ENCODE measurements around the gene CTTNBP2. TPM values are rescaled to one million over a fixed set of nuclear protein-coding genes. Genes with fewer than 3 reads are reported as not detected.

Gene CTTNBP2
- total RNA-seq, 1 experiment from 2014 or later: not detected

- Histone ChIP-seq H3K4me1 (replicated peaks) (no peaks in the 10 kb centered on the region), H3K36me3 (no peaks in the 10 kb centered on the region), H3K27me3 (replicated peaks) (0 out of 2 replicates have a peak, but pooled peaks cover 7% of the 10 kb centered on the region), H3K9me3 (replicated peaks) (no peaks in the 10 kb centered on the region), H3K27ac (no peak overlapping the region), H3K4me3 (no peak overlapping the region)
- DNase-seq (ENCODE audit: low read depth in 1 of 2, low spot score in 2 of 2): no peak
Observed at GRCh38 chr7:117857718-117858117, 15.5 kb downstream of the CTTNBP2 start.

- Histone ChIP-seq H3K9me3 (replicated peaks) (no peaks in the 10 kb centered on the region), H3K27ac (no peak overlapping the region)
Observed at GRCh38 chr7:117856196-117856595, 17.0 kb downstream of the CTTNBP2 start.

GRCh38 chr7:117854186-117854585, 19.1 kb downstream of the CTTNBP2 start:
- Histone ChIP-seq H3K36me3 (no peaks in the 10 kb centered on the region), H3K27ac (no peak overlapping the region), H3K4me3 (no peak overlapping the region), H3K9me3 (replicated peaks) (no peaks in the 10 kb centered on the region), H3K27me3 (replicated peaks) (peaks cover 10% of the 10 kb centered on the region; the same call in 1 of the 2 replicates), H3K4me1 (replicated peaks) (no peaks in the 10 kb centered on the region)
- no peak for DNase-seq (ENCODE audit: low read depth in 1 of 2, low spot score in 2 of 2)

More at GRCh38 chr7:117856196-117856595, 17.0 kb downstream of the CTTNBP2 start:
- no peaks in the 10 kb centered on the region for H3K36me3 ChIP-seq
- H3K4me1 ChIP-seq (replicated peaks): no peaks in the 10 kb centered on the region
- H3K27me3 ChIP-seq (replicated peaks): peaks cover 10% of the 10 kb centered on the region; the same call in 1 of the 2 replicates
- no peak overlapping the region for H3K4me3 ChIP-seq
- no peak for DNase-seq (ENCODE audit: low read depth in 1 of 2, low spot score in 2 of 2)

GRCh38 chr7:117848941-117849340, 24.3 kb downstream of the CTTNBP2 start:
- H3K9me3 ChIP-seq (replicated peaks): no peaks in the 10 kb centered on the region
- H3K27ac ChIP-seq: no peak overlapping the region
- H3K4me1 ChIP-seq (replicated peaks): no peaks in the 10 kb centered on the region

GRCh38 chr7:117844678-117845077, 28.6 kb downstream of the CTTNBP2 start:
- no peaks in the 10 kb centered on the region for H3K4me1 ChIP-seq (replicated peaks)
- H3K27ac ChIP-seq: no peak overlapping the region
- no peak overlapping the region for H3K4me3 ChIP-seq
- peaks cover 3% of the 10 kb centered on the region; the same call in 1 of the 2 replicates for H3K27me3 ChIP-seq (replicated peaks)
- no peaks in the 10 kb centered on the region for H3K9me3 ChIP-seq (replicated peaks)
- DNase-seq (ENCODE audit: low read depth in 1 of 2, low spot score in 2 of 2): no peak
- H3K36me3 ChIP-seq: no peaks in the 10 kb centered on the region

More at GRCh38 chr7:117848941-117849340, 24.3 kb downstream of the CTTNBP2 start:
- Histone ChIP-seq H3K27me3 (replicated peaks) (peaks cover 10% of the 10 kb centered on the region; the same call in 1 of the 2 replicates), H3K36me3 (no peaks in the 10 kb centered on the region), H3K4me3 (no peak overlapping the region)
- no peak for DNase-seq (ENCODE audit: low read depth in 1 of 2, low spot score in 2 of 2)

GRCh38 chr7:117841611-117842010, 31.6 kb downstream of the CTTNBP2 start:
- Histone ChIP-seq H3K36me3 (no peaks in the 10 kb centered on the region), H3K4me1 (replicated peaks) (no peaks in the 10 kb centered on the region), H3K27me3 (replicated peaks) (0 out of 2 replicates have a peak, but pooled peaks cover 4% of the 10 kb centered on the region), H3K9me3 (replicated peaks) (no peaks in the 10 kb centered on the region), H3K4me3 (no peak overlapping the region), H3K27ac (no peak overlapping the region)
- DNase-seq (ENCODE audit: low read depth in 1 of 2, low spot score in 2 of 2): no peak

GRCh38 chr7:117841011-117841410, 32.2 kb downstream of the CTTNBP2 start:
- H3K4me1 ChIP-seq (replicated peaks): no peaks in the 10 kb centered on the region
- H3K27me3 ChIP-seq (replicated peaks): 0 out of 2 replicates have a peak, but pooled peaks cover 4% of the 10 kb centered on the region
- DNase-seq (ENCODE audit: low read depth in 1 of 2, low spot score in 2 of 2): no peak
- no peaks in the 10 kb centered on the region for H3K9me3 ChIP-seq (replicated peaks)
- H3K36me3 ChIP-seq: no peaks in the 10 kb centered on the region
- no peak overlapping the region for H3K4me3 ChIP-seq
- no peak overlapping the region for H3K27ac ChIP-seq

GRCh38 chr7:117839507-117839906, 33.7 kb downstream of the CTTNBP2 start:
- no peak for DNase-seq (ENCODE audit: low read depth in 1 of 2, low spot score in 2 of 2)

GRCh38 chr7:117837841-117838240, 35.4 kb downstream of the CTTNBP2 start:
- DNase-seq (ENCODE audit: low read depth in 1 of 2, low spot score in 2 of 2): no peak
- no peak overlapping the region for H3K27ac ChIP-seq
- no peaks in the 10 kb centered on the region for H3K4me1 ChIP-seq (replicated peaks)
- H3K4me3 ChIP-seq: no peak overlapping the region
- 0 out of 2 replicates have a peak, but pooled peaks cover 4% of the 10 kb centered on the region for H3K27me3 ChIP-seq (replicated peaks)
- H3K36me3 ChIP-seq: no peaks in the 10 kb centered on the region
- H3K9me3 ChIP-seq (replicated peaks): no peaks in the 10 kb centered on the region

More at GRCh38 chr7:117839507-117839906, 33.7 kb downstream of the CTTNBP2 start:
- H3K9me3 ChIP-seq (replicated peaks): no peaks in the 10 kb centered on the region
- no peaks in the 10 kb centered on the region for H3K4me1 ChIP-seq (replicated peaks)
- H3K4me3 ChIP-seq: no peak overlapping the region
- H3K36me3 ChIP-seq: no peaks in the 10 kb centered on the region
- H3K27ac ChIP-seq: no peak overlapping the region
- 0 out of 2 replicates have a peak, but pooled peaks cover 4% of the 10 kb centered on the region for H3K27me3 ChIP-seq (replicated peaks)

- Histone ChIP-seq H3K9me3 (replicated peaks) (no peaks in the 10 kb centered on the region), H3K4me3 (no peak overlapping the region), H3K36me3 (no peaks in the 10 kb centered on the region), H3K4me1 (replicated peaks) (no peaks in the 10 kb centered on the region), H3K27ac (no peak overlapping the region), H3K27me3 (replicated peaks) (0 out of 2 replicates have a peak, but pooled peaks cover 4% of the 10 kb centered on the region)
- no peak for DNase-seq (ENCODE audit: low read depth in 1 of 2, low spot score in 2 of 2)
Observed at GRCh38 chr7:117835016-117835664, 38.1 kb downstream of the CTTNBP2 start.

- Histone ChIP-seq H3K36me3 (no peaks in the 10 kb centered on the region), H3K9me3 (replicated peaks) (no peaks in the 10 kb centered on the region), H3K27me3 (replicated peaks) (no peaks in the 10 kb centered on the region), H3K4me1 (replicated peaks) (peaks cover 28% of the 10 kb centered on the region), H3K27ac (no peak overlapping the region), H3K4me3 (no peak overlapping the region)
- DNase-seq (ENCODE audit: low read depth in 1 of 2, low spot score in 2 of 2): no peak
Observed at GRCh38 chr7:117830422-117830954, 42.8 kb downstream of the CTTNBP2 start.

GRCh38 chr7:117829450-117830117, 43.7 kb downstream of the CTTNBP2 start:
- H3K4me3 ChIP-seq: no peak overlapping the region
- H3K36me3 ChIP-seq: no peaks in the 10 kb centered on the region
- no peak overlapping the region for H3K27ac ChIP-seq
- DNase-seq (ENCODE audit: low read depth in 1 of 2, low spot score in 2 of 2): no peak
- H3K4me1 ChIP-seq (replicated peaks): peaks cover 28% of the 10 kb centered on the region
- no peaks in the 10 kb centered on the region for H3K9me3 ChIP-seq (replicated peaks)
- H3K27me3 ChIP-seq (replicated peaks): no peaks in the 10 kb centered on the region

GRCh38 chr7:117828825-117829224, 44.4 kb downstream of the CTTNBP2 start:
- H3K9me3 ChIP-seq (replicated peaks): no peaks in the 10 kb centered on the region
- DNase-seq (ENCODE audit: low read depth in 1 of 2, low spot score in 2 of 2): peak in 1 of 2 experiments; percentile 62
- H3K36me3 ChIP-seq: no peaks in the 10 kb centered on the region
- no peaks in the 10 kb centered on the region for H3K27me3 ChIP-seq (replicated peaks)
- H3K4me1 ChIP-seq (replicated peaks): peaks cover 28% of the 10 kb centered on the region
- H3K4me3 ChIP-seq: no peak overlapping the region
- peak overlapping the region; percentile 27; the same call in 1 of the 2 replicates for H3K27ac ChIP-seq

- Histone ChIP-seq H3K4me3 (no peak overlapping the region), H3K4me1 (replicated peaks) (peaks cover 28% of the 10 kb centered on the region), H3K27me3 (replicated peaks) (no peaks in the 10 kb centered on the region), H3K36me3 (no peaks in the 10 kb centered on the region), H3K9me3 (replicated peaks) (no peaks in the 10 kb centered on the region), H3K27ac (peak overlapping the region; percentile 27)
- peak; percentile 57 to 85 for DNase-seq (ENCODE audit: low read depth in 1 of 2, low spot score in 2 of 2)
Observed at GRCh38 chr7:117827862-117828261, 45.4 kb downstream of the CTTNBP2 start.
